HEK293T (cell line): Measurements from ENCODE around the gene DST.

Experiments used
- CTCF ChIA-PET: fragments of 350-600 bp; formaldehyde crosslinking; extraction: SDS; loops from one replicate; lab custom pipeline; 2021; ENCODE audit warnings: antibody characterized with exemption, inconsistent platforms; lab: Yijun Ruan, JAX
- POLR2A ChIA-PET: fragments of 350-600 bp; formaldehyde crosslinking; extraction: SDS; loops from one replicate; lab custom pipeline; 2020; ENCODE audit warnings: antibody characterized with exemption, inconsistent platforms; lab: Yijun Ruan, JAX
- DNase-seq: peaks from one replicate; pipeline ENCODE4 v3.0.0; 2012; ENCODE audit warnings: mixed read lengths; ENCODE audit errors: extremely low spot score
- ARNT ChIP-seq: fragments of 450-650 bp; IDR thresholded peaks from 2 replicates; pipeline ENCODE4 v1.6.1; 2017; ENCODE audit warnings: mild to moderate bottlenecking
- BHLHE40 ChIP-seq: fragments of 450-650 bp; IDR thresholded peaks from 2 replicates; pipeline ENCODE4 v1.6.1; 2016; ENCODE audit warnings: mild to moderate bottlenecking, moderate library complexity, borderline replicate concordance
- CTBP1 ChIP-seq: fragments of 450-650 bp; IDR thresholded peaks from 2 replicates; pipeline ENCODE4 v1.6.1; 2016; ENCODE audit warnings: borderline replicate concordance
- ELF4 ChIP-seq: fragments of 450-650 bp; IDR thresholded peaks from 2 replicates; pipeline ENCODE4 v1.6.1; 2017; ENCODE audit warnings: antibody characterized with exemption
- FOXA1 ChIP-seq: fragments of 450-650 bp; IDR thresholded peaks from 2 replicates; pipeline ENCODE4 v1.6.1; 2016; ENCODE audit warnings: mild to moderate bottlenecking
- FOXK2 ChIP-seq: fragments of 450-650 bp; IDR thresholded peaks from 2 replicates; pipeline ENCODE4 v1.6.1; 2016; ENCODE audit warnings: mild to moderate bottlenecking
- FOXM1 ChIP-seq: fragments of 450-650 bp; IDR thresholded peaks from 2 replicates; pipeline ENCODE4 v1.6.1; 2017; ENCODE audit warnings: mild to moderate bottlenecking, borderline replicate concordance
- HDGF ChIP-seq: fragments of 450-650 bp; IDR thresholded peaks from 2 replicates; pipeline ENCODE4 v1.6.1; 2017; ENCODE audit warnings: antibody characterized with exemption, borderline replicate concordance
- L3MBTL2 ChIP-seq: fragments of 450-650 bp; conservative IDR thresholded peaks from 2 replicates; pipeline ENCODE4 v1.6.1; 2016; ENCODE audit warnings: mild to moderate bottlenecking
- LEF1 ChIP-seq: fragments of 450-650 bp; IDR thresholded peaks from 2 replicates; pipeline ENCODE4 v1.6.1; 2017; ENCODE audit warnings: mild to moderate bottlenecking, borderline replicate concordance
- NFRKB ChIP-seq: fragments of 450-650 bp; IDR thresholded peaks from 2 replicates; pipeline ENCODE4 v1.6.1; 2016; ENCODE audit warnings: mild to moderate bottlenecking, moderate library complexity
- SP1 ChIP-seq: fragments of 450-650 bp; IDR thresholded peaks from 2 replicates; pipeline ENCODE4 v1.6.1; 2017
- SUZ12 ChIP-seq: fragments of 450-650 bp; IDR thresholded peaks from 2 replicates; pipeline ENCODE4 v1.6.1; 2016; ENCODE audit warnings: mild to moderate bottlenecking
- TARDBP ChIP-seq: fragments of 450-650 bp; IDR thresholded peaks from 2 replicates; pipeline ENCODE4 v1.6.1; 2016
- ZNF384 ChIP-seq: fragments of 450-650 bp; IDR thresholded peaks from 2 replicates; pipeline ENCODE4 v1.6.1; 2016
- TF ChIP-seq, protein P1 (sequence below): fragments of 450-650 bp; IDR thresholded peaks from 2 replicates; pipeline ENCODE4 v1.6.1; 2016

DST gene

DNA sequence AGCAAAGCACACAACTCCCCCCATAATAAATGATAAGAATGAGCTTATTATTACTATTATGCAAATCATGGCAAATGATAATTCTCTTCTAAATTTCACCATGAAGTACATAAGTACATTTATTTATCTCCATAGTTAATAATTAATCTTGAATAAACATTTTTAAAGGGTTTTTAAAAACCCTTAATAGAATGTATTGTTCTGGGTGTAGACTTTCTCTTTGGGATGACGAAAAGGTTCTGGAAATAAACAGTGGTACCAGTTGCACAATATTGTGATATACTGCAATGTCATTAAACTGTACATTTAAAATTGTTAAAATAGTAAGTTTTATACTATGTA, 18.0 kb downstream of the DST start:
- ChIA-PET CTCF (no interaction called here), POLR2A (no interaction called here)
- no peak for DNase-seq
- TF ChIP-seq LEF1, result no peak

DNA sequence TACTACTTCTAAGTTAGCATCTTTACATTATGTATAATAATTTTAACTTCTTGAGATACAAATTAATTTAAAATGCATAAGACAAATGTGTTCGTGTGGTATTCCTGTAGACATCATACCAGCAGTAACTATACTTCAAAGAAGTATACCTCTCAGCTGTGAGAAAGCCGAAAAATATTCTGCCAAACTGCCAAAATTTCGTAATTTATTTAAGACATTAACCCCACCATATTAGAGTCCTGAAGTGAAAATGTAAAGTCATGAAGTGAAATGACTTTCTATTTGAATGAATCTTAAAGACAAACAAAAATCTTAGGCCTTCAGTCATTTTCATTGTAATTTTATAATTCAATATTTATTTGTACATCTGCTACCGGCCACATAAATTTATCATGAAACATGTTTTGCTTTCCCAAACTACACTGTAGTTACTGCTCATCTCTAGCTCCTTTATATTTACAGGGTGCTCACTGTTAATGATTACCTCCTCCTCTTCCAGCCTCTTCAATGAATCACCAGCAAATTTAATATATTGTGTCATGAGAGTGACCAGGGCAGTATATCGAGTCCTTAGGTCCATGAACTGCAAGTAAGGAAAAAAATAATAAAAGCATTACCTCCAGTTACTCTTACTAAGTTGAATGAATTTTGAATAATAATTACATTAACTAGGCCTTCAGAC, 18.5 kb downstream of the DST start:
- POLR2A ChIA-PET, result no interaction called here
- no peak for DNase-seq
- TF ChIP-seq SUZ12 (no peak), FOXA1 (no peak), SP1 (no peak), FOXM1 (no peak), ZNF384 (no peak), LEF1 (no peak), HDGF (no peak), BHLHE40 (no peak), CTBP1 (no peak), FOXK2 (no peak), TARDBP (no peak), NFRKB (no peak), L3MBTL2 (no peak), ELF4 (no peak), ARNT (no peak)
- TF ChIP-seq, protein P1, sequence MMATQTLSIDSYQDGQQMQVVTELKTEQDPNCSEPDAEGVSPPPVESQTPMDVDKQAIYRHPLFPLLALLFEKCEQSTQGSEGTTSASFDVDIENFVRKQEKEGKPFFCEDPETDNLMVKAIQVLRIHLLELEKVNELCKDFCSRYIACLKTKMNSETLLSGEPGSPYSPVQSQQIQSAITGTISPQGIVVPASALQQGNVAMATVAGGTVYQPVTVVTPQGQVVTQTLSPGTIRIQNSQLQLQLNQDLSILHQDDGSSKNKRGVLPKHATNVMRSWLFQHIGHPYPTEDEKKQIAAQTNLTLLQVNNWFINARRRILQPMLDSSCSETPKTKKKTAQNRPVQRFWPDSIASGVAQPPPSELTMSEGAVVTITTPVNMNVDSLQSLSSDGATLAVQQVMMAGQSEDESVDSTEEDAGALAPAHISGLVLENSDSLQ, result no peak
- CTCF ChIA-PET, result no interaction called here

DNA sequence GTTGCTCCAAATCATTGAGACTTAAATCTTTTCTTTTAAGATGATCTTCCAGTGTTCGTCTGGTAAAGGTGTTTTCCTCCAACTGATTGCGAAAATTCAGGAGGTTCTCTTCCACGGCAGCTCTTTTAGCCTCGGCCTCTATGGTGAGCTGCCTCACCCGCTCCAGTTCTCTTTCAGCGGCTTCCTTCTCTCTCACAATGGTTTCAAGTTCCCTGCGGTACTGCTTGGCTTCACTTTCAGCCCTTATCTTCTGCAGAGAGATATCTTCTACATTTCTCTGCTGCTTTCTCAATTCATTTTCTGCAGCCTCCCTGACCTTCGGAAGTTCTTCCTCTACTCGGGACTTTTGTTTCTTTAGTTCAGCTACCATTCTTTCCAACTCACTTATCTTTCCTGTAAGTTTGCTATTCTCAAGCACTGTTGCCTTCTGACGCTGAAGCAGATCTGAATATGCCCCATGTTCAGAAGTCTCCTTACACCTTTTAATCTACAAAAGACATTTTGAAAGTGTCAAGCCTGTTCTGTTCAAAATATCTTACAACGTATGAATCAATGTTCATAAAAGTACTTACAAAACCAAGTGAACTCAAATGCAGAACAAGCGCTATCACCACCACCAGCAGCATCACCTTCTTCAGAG, 22.3 kb downstream of the DST start:
- CTCF ChIA-PET, result no interaction called here
- POLR2A ChIA-PET, result no interaction called here
- DNase-seq, result no peak
- TF ChIP-seq HDGF, result no peak
- TF ChIP-seq TARDBP, result no peak
- no peak for TF ChIP-seq FOXM1
- no peak for TF ChIP-seq SUZ12
- TF ChIP-seq LEF1, result no peak
- TF ChIP-seq L3MBTL2, result no peak
- no peak for TF ChIP-seq NFRKB
- no peak for TF ChIP-seq ZNF384
- TF ChIP-seq, protein P1, result no peak
- TF ChIP-seq CTBP1, result no peak
- TF ChIP-seq SP1, result no peak
- TF ChIP-seq ELF4, result no peak
- no peak for TF ChIP-seq BHLHE40
- TF ChIP-seq FOXA1, result no peak
- no peak for TF ChIP-seq FOXK2

DNA sequence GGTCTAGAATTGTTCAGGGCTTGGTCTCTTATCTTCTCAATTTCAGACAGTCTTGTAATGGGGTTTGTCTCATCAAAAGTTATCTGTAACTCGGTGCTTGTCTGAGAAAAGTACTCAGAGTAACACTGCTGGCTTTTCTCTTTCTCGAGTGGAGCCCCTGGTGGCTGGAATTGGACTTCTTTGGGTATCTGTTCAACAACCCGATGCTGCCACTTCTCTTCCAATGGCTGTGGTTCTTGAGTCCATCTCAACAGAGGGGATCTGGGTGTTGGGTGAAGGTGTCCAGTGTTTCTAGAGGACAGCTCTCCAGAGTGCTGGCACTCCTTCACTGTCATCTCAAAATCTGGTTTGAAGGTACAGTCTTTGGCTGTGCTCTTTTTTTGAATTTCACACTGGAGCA, 24.6 kb downstream of the DST start:
- no peak for DNase-seq
- POLR2A ChIA-PET, result no interaction called here
- TF ChIP-seq FOXA1, result no peak
- TF ChIP-seq SUZ12, result no peak
- no peak for TF ChIP-seq CTBP1
- TF ChIP-seq BHLHE40, result no peak
- TF ChIP-seq ZNF384, result no peak
- TF ChIP-seq L3MBTL2, result no peak
- no peak for TF ChIP-seq HDGF
- no peak for TF ChIP-seq ARNT
- no peak for TF ChIP-seq NFRKB
- TF ChIP-seq, protein P1, result no peak
- TF ChIP-seq LEF1, result no peak
- no peak for TF ChIP-seq FOXM1
- no peak for TF ChIP-seq SP1
- CTCF ChIA-PET, result interaction anchor here (0.6 kb wide), 1 partner anchor 248 kb away, joined by 3 read pairs; no protein-coding TSS in a partner anchor

DNA sequence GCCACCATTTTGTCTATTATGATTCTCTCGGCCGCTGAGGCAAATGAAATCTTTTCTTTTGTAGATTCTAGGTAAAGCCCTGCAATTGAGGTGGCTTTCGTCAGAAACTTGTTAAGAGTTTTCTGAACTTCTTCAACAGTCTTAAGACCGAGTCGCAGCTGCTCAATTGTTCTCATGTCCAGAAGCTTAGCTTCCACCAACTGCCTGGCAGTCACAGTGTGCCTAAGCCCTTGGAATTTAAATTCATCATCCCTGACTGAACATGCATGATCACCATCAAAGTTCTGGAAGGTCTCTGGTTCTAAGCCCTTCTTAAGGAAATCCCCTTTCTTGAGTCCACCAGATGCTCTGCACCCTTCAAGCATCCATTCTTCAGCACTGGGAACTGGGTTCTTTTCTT, 25.7 kb downstream of the DST start:
- TF ChIP-seq, protein P1, result no peak
- TF ChIP-seq FOXA1 (no peak), ELF4 (no peak), FOXK2 (no peak), LEF1 (no peak), NFRKB (no peak), SP1 (no peak), TARDBP (no peak), CTBP1 (no peak), HDGF (no peak), SUZ12 (no peak), BHLHE40 (no peak), FOXM1 (no peak), ARNT (no peak)
- POLR2A ChIA-PET, result interaction anchor here (0.6 kb wide), 1 partner anchor 24 kb away, joined by 3 read pairs; no protein-coding TSS in a partner anchor
- CTCF ChIA-PET, result interaction anchor here (0.5 to 2.8 kb wide), 2 partner anchors 21 to 51 kb away, joined by 4 to 9 read pairs; no protein-coding TSS in a partner anchor
- no peak for DNase-seq
